HepG2 (cell line): Measurements from ENCODE around the gene GBA3. TPM values are rescaled to one million over a fixed set of nuclear protein-coding genes. Genes with fewer than 3 reads are reported as not detected.

Source experiments
- ATAC-seq: fragments of 200-7000 bp; cut with Tn5 transposase; 3 replicates; pipeline ENCODE4 v1.9.1; 2020; ENCODE audit warnings: mild to moderate bottlenecking, moderate library complexity
- BruUV-seq: library from RNA; stranded (reverse); fragments of 400-500 nt; replicated peaks from 2 replicates; lab custom pipeline; 2021; lab: Mats Ljungman, UMichigan
- CTCF ChIA-PET: fragments of 300-600 bp; formaldehyde crosslinking; extraction: SDS; loops from one replicate; lab custom pipeline; 2021; ENCODE audit warnings: low total read pairs, inconsistent platforms, low intra/inter-chr PET ratio; lab: Yijun Ruan, JAX
- POLR2A ChIA-PET: fragments of 350-600 bp; sonication (Branson Sonifier 250); formaldehyde crosslinking; loops from one replicate; lab custom pipeline; 2020; ENCODE audit warnings: antibody characterized with exemption, inconsistent platforms; lab: Yijun Ruan, JAX
- DNase-seq: peaks from one replicate; pipeline ENCODE4 v3.0.0-alpha.2; 2015; ENCODE audit warnings: low spot score
- FAIRE-seq: peaks from 3 replicates; lab custom pipeline; 2011; peaks lifted over from hg19 to GRCh38; lab: Jason Lieb, UNC
- H2AFZ ChIP-seq: one replicate; pipeline ENCODE4 v1.6.1; 2011; ENCODE audit warnings: low read length, inconsistent platforms
- H3K27ac ChIP-seq: fragments of 300-600 bp; 3 replicates; pipeline ENCODE4 v1.8.0; 2011; ENCODE audit warnings: mixed run types, mild to moderate bottlenecking, mixed read lengths, low read length, inconsistent platforms; ENCODE audit not compliant: insufficient read depth; ENCODE audit errors: extremely low read length
- H3K27me3 ChIP-seq, 2 experiments: fragments of 200-600 bp in 1 of 2; 2 replicates in 1 of 2; 3 replicates in 1 of 2; pipeline versions ENCODE4 v1.6.0 to v1.8.0; 2011; ENCODE audit warnings: low read length in 2 of 2, mild to moderate bottlenecking in 2 of 2, moderate library complexity in 2 of 2, inconsistent platforms in 1 of 2; ENCODE audit not compliant: insufficient read depth in 2 of 2, control insufficient read depth in 1 of 2
- H3K36me3 ChIP-seq, 2 experiments: fragments of 200-600 bp in 1 of 2; replicated peaks in 1 of 2; 2 replicates in 1 of 2; 3 replicates in 1 of 2; pipeline versions ENCODE4 v1.5.1 to v1.8.0; 2011; ENCODE audit warnings: low read length in 2 of 2, inconsistent platforms in 1 of 2; ENCODE audit not compliant: insufficient read depth in 2 of 2, control insufficient read depth in 1 of 2
- H3K4me1 ChIP-seq: 2 replicates; pipeline ENCODE4 v1.5.1; 2012; ENCODE audit warnings: low read length, inconsistent platforms; ENCODE audit not compliant: insufficient read depth
- H3K4me2 ChIP-seq: 2 replicates; pipeline ENCODE4 v1.6.0; 2011; ENCODE audit warnings: low read depth, low read length, inconsistent platforms
- H3K4me3 ChIP-seq, 3 experiments: fragments of 200-600 bp in 1 of 3; sonication (generic), shearing (Covaris generic) in 1 of 3; replicated peaks in 1 of 3; 2 replicates each; pipeline ENCODE4 v1.5.1; 2011 to 2016; ENCODE audit warnings: low read length in 3 of 3, inconsistent platforms in 2 of 3, low read depth in 2 of 3, mild to moderate bottlenecking in 2 of 3, control low read depth in 1 of 3, mixed read lengths in 1 of 3; ENCODE audit not compliant: insufficient read depth in 1 of 3
- H3K79me2 ChIP-seq: one replicate; pipeline ENCODE4 v1.6.1; 2011; ENCODE audit warnings: low read length, inconsistent platforms; ENCODE audit not compliant: insufficient read depth
- H3K9ac ChIP-seq: 2 replicates; pipeline ENCODE4 v1.6.0; 2011; ENCODE audit warnings: mild to moderate bottlenecking, low read depth, low read length, inconsistent platforms; ENCODE audit not compliant: insufficient read depth
- H3K9me3 ChIP-seq: 2 replicates; pipeline ENCODE4 v1.5.1; 2012; ENCODE audit warnings: mild to moderate bottlenecking, low read length
- H4K20me1 ChIP-seq: 2 replicates; pipeline ENCODE4 v1.6.0; 2011; ENCODE audit warnings: inconsistent platforms, mild to moderate bottlenecking, low read length, moderate library complexity; ENCODE audit not compliant: insufficient read depth
- CBX5 ChIP-seq: sonication (generic); formaldehyde crosslinking; IDR thresholded peaks from 2 replicates; pipeline ENCODE4 v1.4.0; 2020; ENCODE audit warnings: missing genetic modification reagents, borderline replicate concordance
- CEBPB ChIP-seq: IDR thresholded peaks from 2 replicates; pipeline ENCODE4 v1.6.1; 2011; ENCODE audit warnings: low read depth, low read length, improper control_type of control experiment, borderline replicate concordance
- GMEB1 ChIP-seq: sonication (generic); formaldehyde crosslinking; IDR thresholded peaks from 2 replicates; pipeline ENCODE4 v1.5.1; 2020; ENCODE audit warnings: missing genetic modification reagents, mild to moderate bottlenecking, borderline replicate concordance
- ISX ChIP-seq: sonication (generic); formaldehyde crosslinking; conservative IDR thresholded peaks from 2 replicates; pipeline ENCODE4 v1.5.0; 2020; ENCODE audit warnings: missing genetic modification reagents
- KDM5B ChIP-seq: sonication (generic); formaldehyde crosslinking; IDR thresholded peaks from 2 replicates; pipeline ENCODE4 v1.4.0; 2020; ENCODE audit warnings: missing genetic modification reagents, mild to moderate bottlenecking, borderline replicate concordance
- MEIS1 ChIP-seq: sonication (generic); formaldehyde crosslinking; IDR thresholded peaks from 2 replicates; pipeline ENCODE4 v1.9.0; 2021; ENCODE audit warnings: mild to moderate bottlenecking, missing genetic modification reagents, moderate library complexity, borderline replicate concordance
- NONO ChIP-seq, 2 experiments: fragments of 450-650 bp in 1 of 2; sonication (generic) in 1 of 2; formaldehyde crosslinking in 1 of 2; IDR thresholded peaks in 1 of 2; conservative IDR thresholded peaks in 1 of 2; 2 replicates each; pipeline versions ENCODE4 v1.6.1 to v1.8.0; 2017 to 2022; ENCODE audit warnings: mild to moderate bottlenecking in 1 of 2, missing genetic modification reagents in 1 of 2, moderate library complexity in 1 of 2
- PTBP1 ChIP-seq: fragments of 200-400 bp; formaldehyde crosslinking; IDR thresholded peaks from 2 replicates; pipeline ENCODE4 v1.6.1; 2018; ENCODE audit warnings: low read length, low read depth; ENCODE audit not compliant: poor library complexity, severe bottlenecking
- SP1 ChIP-seq, 2 experiments: fragments of 450-650 bp in 1 of 2; sonication (generic) in 1 of 2; formaldehyde crosslinking in 1 of 2; IDR thresholded peaks; 2 replicates each; pipeline versions ENCODE4 v1.4.0 to v1.6.1; 2016 to 2020; ENCODE audit warnings: missing genetic modification reagents in 1 of 2
- SRSF1 ChIP-seq: fragments of 200-400 bp; formaldehyde crosslinking; optimal IDR thresholded peaks from 2 replicates; pipeline ENCODE3; 2017; ENCODE audit warnings: mild to moderate bottlenecking, low read depth, low read length, moderate library complexity
- THAP8 ChIP-seq: sonication (generic); formaldehyde crosslinking; IDR thresholded peaks from 2 replicates; pipeline ENCODE4 v1.5.1; 2020; ENCODE audit warnings: missing genetic modification reagents, mild to moderate bottlenecking, borderline replicate concordance
- ZNF407 ChIP-seq: sonication (generic); formaldehyde crosslinking; IDR thresholded peaks from one replicate; pipeline ENCODE4 v1.5.1; 2020; ENCODE audit warnings: mild to moderate bottlenecking, missing genetic modification reagents; ENCODE audit errors: not compliant biosample characterization
- ZNF432 ChIP-seq: sonication (generic); formaldehyde crosslinking; IDR thresholded peaks from 2 replicates; pipeline ENCODE4 v1.5.0; 2020; ENCODE audit warnings: missing genetic modification reagents, mild to moderate bottlenecking, borderline replicate concordance
- ZNF557 ChIP-seq: sonication (generic); formaldehyde crosslinking; IDR thresholded peaks from 2 replicates; pipeline ENCODE4 v1.4.0; 2020; ENCODE audit warnings: missing genetic modification reagents
- WGBS: methylation state at CpG from one replicate; pipeline ENCODE4 v1.1.6; 2017; ENCODE audit warnings: low lambda C conversion rate; 5-methylcytosine and 5-hydroxymethylcytosine counted together
- in situ Hi-C: cut with HindIII; loops from 2 replicates; pipeline ENCODE4 v1.10.0; 2017; ENCODE audit warnings: low pct_unique_long_range_greater_than_20kb; ENCODE audit not compliant: extremely low pct_ligation_motif_present
- intact Hi-C: fragments of 100-400 bp; cut with micrococcal nuclease; formaldehyde crosslinking; loops from one replicate; pipeline ENCODE4 v1.10.0; 2022; ENCODE audit not compliant: unreplicated experiment
- polyA plus RNA-seq, 8 experiments: library from polyadenylated mRNA; depleted of rRNA in 3 of 8; stranded (reverse) in 7 of 8; unstranded in 1 of 8; fragments of >200 nt; fragmentation: Illumina TruSeq in 4 of 8; extraction: Trizol in 4 of 8; gene quantifications; 2 replicates each; pipeline versions ENCODE4 v1.2.1 to v1.2.3, GENCODE V29; 2011 to 2016; ENCODE audit warnings: low read depth in 4 of 8, missing spikeins in 1 of 8, mixed read lengths in 1 of 8; ENCODE audit not compliant: insufficient read depth in 1 of 8
- total RNA-seq, 5 experiments: library from RNA; depleted of rRNA; stranded (reverse); fragments of >200 nt; fragmentation: Illumina TruSeq; extraction: Trizol; gene quantifications; 2 replicates each; pipeline ENCODE4 v1.2.3, GENCODE V29; 2016; ENCODE audit warnings: low read depth in 1 of 5

GBA3 gene
- total and polyA plus RNA-seq, 2 of the 13 experiments (the other 11 are each of a cell fraction or from before 2014, with no cell fraction given), result 0.18 TPM; not detected in 1

- H3K4me1 ChIP-seq, result no peaks in the 10 kb centered on the region
- in situ Hi-C loops, result no loop called here
- intact Hi-C loops, result no loop called here
- no peak overlapping the region for H3K4me2 ChIP-seq
- H3K79me2 ChIP-seq, result no peaks in the 10 kb centered on the region
- 9% methylated on average over 3 of the region's 3 CpGs for WGBS
- H3K4me3 ChIP-seq, result no peak overlapping the region
- H4K20me1 ChIP-seq, result no peaks in the 10 kb centered on the region
- H3K27ac ChIP-seq, result no peak overlapping the region
- FAIRE-seq, result no peak
- H3K27me3 ChIP-seq, result no peaks in the 10 kb centered on the region; a peak in 1 of 5 replicates
- H3K36me3 ChIP-seq, result no peaks in the 10 kb centered on the region
- POLR2A ChIA-PET, result no interaction called here
- no peaks in the 10 kb centered on the region for H3K9me3 ChIP-seq
- CTCF ChIA-PET, result no interaction called here
- DNase-seq, result no peak
- H2AFZ ChIP-seq, result no peak overlapping the region
- no TSS peak for BruUV-seq
- H3K9ac ChIP-seq, result no peak overlapping the region
- ATAC-seq, result no peak
- TF ChIP-seq ZNF557 (CRISPR knock-in tag) (no peak), PTBP1 (no peak), SP1 (IDR thresholded peaks at IDR 0.05) (no peak), SP1 (CRISPR knock-in tag; IDR thresholded peaks at IDR 0.05) (no peak), GMEB1 (no peak), NONO (IDR thresholded peaks at IDR 0.05) (no peak), NONO (CRISPR knock-in tag; conservative IDR thresholded peaks at IDR 0.05) (no peak), CEBPB (no peak), KDM5B (CRISPR knock-in tag) (no peak), MEIS1 (CRISPR knock-in tag) (no peak), THAP8 (CRISPR knock-in tag) (no peak), CBX5 (CRISPR knock-in tag) (no peak), SRSF1 (no peak), ZNF432 (CRISPR knock-in tag) (no peak), ISX (CRISPR knock-in tag) (no peak), ZNF407 (no peak)
Observed at GRCh38 chr4:22739968-22740367, 47.2 kb downstream of the GBA3 start.
